DND-41 (cell line): Measurements from ENCODE around the gene C17orf58.

Source experiments
- EZH2 ChIP-seq: IDR thresholded peaks from 3 replicates; pipeline ENCODE4 v1.6.1; 2012; ENCODE audit warnings: borderline replicate concordance, low read depth, mild to moderate bottlenecking, moderate library complexity, low read length, inconsistent platforms; ENCODE audit not compliant: severe bottlenecking
- TF ChIP-seq, protein P1 (sequence below): IDR thresholded peaks from 2 replicates; pipeline ENCODE4 v1.5.1; 2012; ENCODE audit warnings: borderline replicate concordance, low read length, moderate library complexity, mild to moderate bottlenecking; ENCODE audit not compliant: poor library complexity, severe bottlenecking; ENCODE audit errors: extremely low read depth

DNA sequence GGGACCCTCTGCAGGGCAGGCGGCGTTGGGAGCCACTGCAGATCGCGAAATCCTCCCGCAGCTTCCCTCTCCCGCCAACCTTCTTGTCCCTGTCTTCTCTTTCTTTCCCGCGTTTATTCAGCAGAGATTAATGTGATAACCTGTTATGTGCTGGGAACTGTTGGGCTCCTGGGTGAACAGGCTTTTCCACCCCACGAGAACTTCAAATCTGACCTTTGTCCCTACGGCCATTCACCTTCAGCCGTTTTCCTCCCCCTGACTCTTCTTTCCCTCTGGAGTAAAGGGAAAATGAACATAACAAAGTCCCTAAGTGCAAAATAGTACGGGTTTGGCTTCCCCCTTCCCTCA, 24.1 kb upstream of the C17orf58 start:
- TF ChIP-seq, protein P1, sequence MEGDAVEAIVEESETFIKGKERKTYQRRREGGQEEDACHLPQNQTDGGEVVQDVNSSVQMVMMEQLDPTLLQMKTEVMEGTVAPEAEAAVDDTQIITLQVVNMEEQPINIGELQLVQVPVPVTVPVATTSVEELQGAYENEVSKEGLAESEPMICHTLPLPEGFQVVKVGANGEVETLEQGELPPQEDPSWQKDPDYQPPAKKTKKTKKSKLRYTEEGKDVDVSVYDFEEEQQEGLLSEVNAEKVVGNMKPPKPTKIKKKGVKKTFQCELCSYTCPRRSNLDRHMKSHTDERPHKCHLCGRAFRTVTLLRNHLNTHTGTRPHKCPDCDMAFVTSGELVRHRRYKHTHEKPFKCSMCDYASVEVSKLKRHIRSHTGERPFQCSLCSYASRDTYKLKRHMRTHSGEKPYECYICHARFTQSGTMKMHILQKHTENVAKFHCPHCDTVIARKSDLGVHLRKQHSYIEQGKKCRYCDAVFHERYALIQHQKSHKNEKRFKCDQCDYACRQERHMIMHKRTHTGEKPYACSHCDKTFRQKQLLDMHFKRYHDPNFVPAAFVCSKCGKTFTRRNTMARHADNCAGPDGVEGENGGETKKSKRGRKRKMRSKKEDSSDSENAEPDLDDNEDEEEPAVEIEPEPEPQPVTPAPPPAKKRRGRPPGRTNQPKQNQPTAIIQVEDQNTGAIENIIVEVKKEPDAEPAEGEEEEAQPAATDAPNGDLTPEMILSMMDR = no peak
- TF ChIP-seq EZH2 = no peak
